SU-DHL-6 (cell line): ENCODE measurements around the gene TENM4.

Experiments used
- H2AFZ ChIP-seq: fragments of 200-600 bp; sonication (generic); 2 replicates; pipeline ENCODE4 v1.6.1; 2014; ENCODE audit warnings: low read depth, mild to moderate bottlenecking, moderate library complexity, mixed read lengths, antibody characterized with exemption, low read length; ENCODE audit not compliant: severe bottlenecking
- H3F3A ChIP-seq: fragments of 200-600 bp; shearing (Covaris generic); 2 replicates; pipeline ENCODE4 v1.6.0; 2016; ENCODE audit warnings: antibody characterized with exemption, mild to moderate bottlenecking; ENCODE audit not compliant: insufficient read depth
- H3K27ac ChIP-seq: fragments of 200-600 bp; sonication (generic); 2 replicates; pipeline ENCODE4 v1.5.1; 2016; ENCODE audit warnings: low read depth, mild to moderate bottlenecking, low read length, moderate library complexity, mixed read lengths
- H3K27me3 ChIP-seq: fragments of 200-600 bp; sonication (generic), shearing (Covaris generic); 2 replicates; pipeline ENCODE4 v1.6.0; 2014; ENCODE audit warnings: mild to moderate bottlenecking, low read length
- H3K36me3 ChIP-seq: fragments of 200-600 bp; sonication (generic); 2 replicates; pipeline ENCODE4 v1.6.1; 2014; ENCODE audit warnings: mild to moderate bottlenecking, low read length, mixed read lengths
- H3K4me2 ChIP-seq: fragments of 300-600, 200-600 bp; shearing (Covaris generic), sonication (generic); 2 replicates; pipeline ENCODE4 v1.6.0; 2014; ENCODE audit warnings: low read length, low read depth, mild to moderate bottlenecking; ENCODE audit not compliant: poor library complexity, severe bottlenecking
- H3K4me3 ChIP-seq: fragments of 200-600 bp; sonication (generic); 2 replicates; pipeline ENCODE4 v1.5.1; 2014; ENCODE audit warnings: antibody characterized with exemption, low read length, mild to moderate bottlenecking, mixed read lengths; ENCODE audit not compliant: insufficient read depth, poor library complexity, severe bottlenecking
- H3K79me2 ChIP-seq: fragments of 200-600 bp; sonication (generic); 2 replicates; pipeline ENCODE4 v1.6.1; 2014; ENCODE audit warnings: mild to moderate bottlenecking, low read length, moderate library complexity; ENCODE audit not compliant: insufficient read depth
- H3K9ac ChIP-seq: fragments of 200-600 bp; sonication (generic); 2 replicates; pipeline ENCODE4 v1.7.0; 2014; ENCODE audit warnings: mild to moderate bottlenecking, low read length
- H3K9me2 ChIP-seq: fragments of 200-600 bp; sonication (generic); replicated peaks from 2 replicates; pipeline ENCODE4 v1.6.1; 2014; ENCODE audit warnings: low read length; ENCODE audit not compliant: insufficient read depth
- H3K9me3 ChIP-seq: fragments of 200-600 bp; sonication (generic); 2 replicates; pipeline ENCODE4 v1.6.1; 2014; ENCODE audit warnings: low read length, mixed read lengths; ENCODE audit not compliant: insufficient read depth
- H4K20me1 ChIP-seq: fragments of 200-600 bp; sonication (generic); 2 replicates; pipeline ENCODE4 v1.6.1; 2014; ENCODE audit warnings: low read depth, mild to moderate bottlenecking, antibody characterized with exemption, low read length, moderate library complexity, mixed read lengths
- EZH2phosphoT487 ChIP-seq: fragments of 200-600 bp; sonication (generic), shearing (Covaris generic); conservative IDR thresholded peaks from 2 replicates; pipeline ENCODE4 v1.6.1; 2018; ENCODE audit warnings: mild to moderate bottlenecking, antibody characterized with exemption, low read length, moderate library complexity, mixed read lengths
- TF ChIP-seq, protein P1 (sequence below): fragments of 200-600 bp; sonication (generic); IDR thresholded peaks from one replicate; pipeline ENCODE4 v1.5.1; 2017; ENCODE audit warnings: antibody characterized with exemption, mild to moderate bottlenecking, low read length, moderate library complexity; ENCODE audit not compliant: insufficient read depth, poor library complexity, severe bottlenecking

TENM4 gene

DNA sequence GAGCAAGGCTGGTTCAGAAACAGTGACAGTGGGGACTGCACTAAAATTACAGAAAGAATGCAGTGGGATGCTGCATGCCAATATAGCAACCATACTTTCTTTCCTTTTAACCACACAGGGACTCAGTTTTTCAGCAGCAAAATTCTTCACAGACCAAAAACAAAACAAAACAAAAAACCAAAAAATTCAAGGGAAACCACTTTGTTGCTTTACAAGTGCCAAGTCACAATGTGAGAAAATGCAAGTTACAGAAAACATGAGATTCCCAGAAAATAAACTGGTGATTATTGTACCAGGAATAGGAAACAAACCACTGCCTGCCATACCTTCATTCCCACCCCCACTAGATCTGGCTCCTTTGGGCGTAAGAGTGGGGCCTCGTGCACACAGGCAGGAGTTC lies 52.6 kb downstream of the TENM4 start:
- Histone ChIP-seq H3K9ac (no peak overlapping the region), H3F3A (no peaks in the 10 kb centered on the region), H3K9me2 (no peaks in the 10 kb centered on the region), H3K4me3 (no peak overlapping the region), H3K36me3 (no peaks in the 10 kb centered on the region), H3K4me2 (no peak overlapping the region), H3K9me3 (no peaks in the 10 kb centered on the region), H3K27ac (no peak overlapping the region), H3K79me2 (no peaks in the 10 kb centered on the region), H4K20me1 (no peaks in the 10 kb centered on the region), H2AFZ (no peak overlapping the region), H3K27me3 (no peaks in the 10 kb centered on the region; the same call in 1 of the 2 replicates)
- TF ChIP-seq, protein P1, sequence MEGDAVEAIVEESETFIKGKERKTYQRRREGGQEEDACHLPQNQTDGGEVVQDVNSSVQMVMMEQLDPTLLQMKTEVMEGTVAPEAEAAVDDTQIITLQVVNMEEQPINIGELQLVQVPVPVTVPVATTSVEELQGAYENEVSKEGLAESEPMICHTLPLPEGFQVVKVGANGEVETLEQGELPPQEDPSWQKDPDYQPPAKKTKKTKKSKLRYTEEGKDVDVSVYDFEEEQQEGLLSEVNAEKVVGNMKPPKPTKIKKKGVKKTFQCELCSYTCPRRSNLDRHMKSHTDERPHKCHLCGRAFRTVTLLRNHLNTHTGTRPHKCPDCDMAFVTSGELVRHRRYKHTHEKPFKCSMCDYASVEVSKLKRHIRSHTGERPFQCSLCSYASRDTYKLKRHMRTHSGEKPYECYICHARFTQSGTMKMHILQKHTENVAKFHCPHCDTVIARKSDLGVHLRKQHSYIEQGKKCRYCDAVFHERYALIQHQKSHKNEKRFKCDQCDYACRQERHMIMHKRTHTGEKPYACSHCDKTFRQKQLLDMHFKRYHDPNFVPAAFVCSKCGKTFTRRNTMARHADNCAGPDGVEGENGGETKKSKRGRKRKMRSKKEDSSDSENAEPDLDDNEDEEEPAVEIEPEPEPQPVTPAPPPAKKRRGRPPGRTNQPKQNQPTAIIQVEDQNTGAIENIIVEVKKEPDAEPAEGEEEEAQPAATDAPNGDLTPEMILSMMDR: no peak
- no peak for TF ChIP-seq EZH2phosphoT487

DNA sequence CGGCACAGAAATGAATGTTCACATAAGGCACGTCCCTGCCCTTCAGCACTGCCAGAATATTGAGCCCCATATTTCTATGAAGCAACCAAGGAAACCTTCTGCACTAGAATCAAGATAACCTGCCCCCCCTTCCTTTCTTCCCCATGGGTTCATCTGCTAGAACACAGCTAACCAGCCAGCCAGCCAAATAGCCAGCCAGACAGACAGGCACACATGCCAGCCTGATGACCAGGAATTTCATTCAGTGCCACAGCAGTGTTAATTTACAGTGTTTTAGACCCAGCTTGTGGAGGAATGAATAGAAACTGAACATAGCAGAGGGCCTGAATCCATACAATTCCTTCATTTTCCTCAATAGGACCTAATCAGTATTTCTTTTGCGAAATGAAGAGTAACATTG lies 57.0 kb downstream of the TENM4 start:
- Histone ChIP-seq H3K9me3 (no peaks in the 10 kb centered on the region), H3K79me2 (no peaks in the 10 kb centered on the region), H3K4me2 (no peak overlapping the region), H2AFZ (no peak overlapping the region), H3K4me3 (no peak overlapping the region), H3K27ac (no peak overlapping the region), H3K27me3 (no peaks in the 10 kb centered on the region; the same call in 1 of the 2 replicates), H3F3A (no peaks in the 10 kb centered on the region), H3K9me2 (no peaks in the 10 kb centered on the region), H3K9ac (no peak overlapping the region), H3K36me3 (no peaks in the 10 kb centered on the region), H4K20me1 (no peaks in the 10 kb centered on the region)
- TF ChIP-seq EZH2phosphoT487: no peak
- TF ChIP-seq, protein P1: no peak

DNA sequence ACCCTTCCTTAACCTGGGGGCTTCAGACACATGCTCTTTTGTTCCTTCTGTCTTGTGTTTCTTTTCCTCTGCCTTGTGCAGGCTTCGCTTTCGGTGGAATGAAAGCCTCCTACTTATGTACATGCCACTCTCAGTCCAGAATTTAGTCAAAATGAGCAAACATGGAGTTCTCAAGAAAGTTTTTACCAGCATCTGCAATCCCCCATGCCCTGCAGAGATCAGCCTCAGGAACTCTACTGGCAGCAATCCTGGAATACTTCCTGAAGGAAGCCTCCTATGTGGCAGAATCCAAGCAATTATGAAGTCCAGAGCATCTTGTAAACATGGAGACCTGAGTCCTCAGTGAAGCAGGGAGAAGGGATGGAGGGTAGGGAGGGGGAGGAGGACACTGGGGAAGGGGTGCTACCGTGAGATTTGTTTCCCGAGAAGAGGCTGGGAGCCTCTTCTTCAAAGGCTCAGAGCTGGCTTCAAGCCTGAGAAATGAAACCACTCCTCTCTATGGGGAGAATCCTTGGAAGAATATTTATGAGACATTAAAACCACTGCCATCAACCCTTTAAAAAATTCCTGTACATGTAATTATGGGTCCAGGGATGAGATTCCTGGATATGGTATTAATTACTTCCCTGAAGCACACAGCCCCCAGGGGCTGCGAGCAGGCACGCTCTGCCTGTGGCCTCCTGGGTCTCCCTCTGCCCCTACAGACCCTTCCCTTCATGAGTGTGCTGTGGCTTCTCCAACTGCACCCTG lies 58.4 kb downstream of the TENM4 start:
- no peaks in the 10 kb centered on the region for H3K36me3 ChIP-seq
- H3K4me3 ChIP-seq: no peak overlapping the region
- H3K79me2 ChIP-seq: no peaks in the 10 kb centered on the region
- no peak overlapping the region for H3K27ac ChIP-seq
- H3K27me3 ChIP-seq: no peaks in the 10 kb centered on the region; the same call in 1 of the 2 replicates
- H3K4me2 ChIP-seq: no peak overlapping the region
- H3K9ac ChIP-seq: no peak overlapping the region
- no peak for TF ChIP-seq EZH2phosphoT487
- TF ChIP-seq, protein P1: no peak
- H3K9me3 ChIP-seq: no peaks in the 10 kb centered on the region
- no peaks in the 10 kb centered on the region for H3F3A ChIP-seq
- no peak overlapping the region for H2AFZ ChIP-seq
- H4K20me1 ChIP-seq: no peaks in the 10 kb centered on the region
- H3K9me2 ChIP-seq: no peaks in the 10 kb centered on the region
